Activated naive CD4-positive, alpha-beta T cell treated with anti-CD3 and anti-CD28 coated beads, Interleukin-2, amount 50 U/mL, for 24 hours (primary cell): ENCODE measurements around the gene FHIT.

Experiments used
- H3K27ac Mint-ChIP-seq: one replicate; pipeline ENCODE4 v1.8.0; 2021; ENCODE audit warnings: mild to moderate bottlenecking, mixed read lengths
- H3K27me3 Mint-ChIP-seq: one replicate; pipeline ENCODE4 v1.8.0; 2021; ENCODE audit warnings: mixed read lengths
- H3K36me3 Mint-ChIP-seq: one replicate; pipeline ENCODE4 v1.8.0; 2021; ENCODE audit warnings: mixed read lengths
- H3K4me1 Mint-ChIP-seq: one replicate; pipeline ENCODE4 v1.8.0; 2021; ENCODE audit warnings: mixed read lengths
- H3K4me3 Mint-ChIP-seq: one replicate; pipeline ENCODE4 v1.8.0; 2021; ENCODE audit warnings: mild to moderate bottlenecking, mixed read lengths
- H3K9me3 Mint-ChIP-seq: one replicate; pipeline ENCODE4 v1.8.0; 2021; ENCODE audit warnings: mixed read lengths

The FHIT gene

GRCh38 chr3:61158667-61159066 lies 92.6 kb downstream of the FHIT start:
- Mint-ChIP-seq H3K4me1 (no peaks in the 10 kb centered on the region), H3K36me3 (peaks cover 1% of the 10 kb centered on the region), H3K27ac (no peak overlapping the region), H3K9me3 (no peaks in the 10 kb centered on the region), H3K27me3 (no peaks in the 10 kb centered on the region), H3K4me3 (no peak overlapping the region)

GRCh38 chr3:61158216-61158615 lies 93.0 kb downstream of the FHIT start:
- no peaks in the 10 kb centered on the region for H3K27me3 Mint-ChIP-seq
- H3K9me3 Mint-ChIP-seq: no peaks in the 10 kb centered on the region
- H3K36me3 Mint-ChIP-seq: no peaks in the 10 kb centered on the region
- H3K4me3 Mint-ChIP-seq: no peak overlapping the region
- H3K4me1 Mint-ChIP-seq: no peaks in the 10 kb centered on the region
- H3K27ac Mint-ChIP-seq: no peak overlapping the region

GRCh38 chr3:61157414-61157813 lies 93.8 kb downstream of the FHIT start:
- no peak overlapping the region for H3K27ac Mint-ChIP-seq
- H3K27me3 Mint-ChIP-seq: no peaks in the 10 kb centered on the region
- no peaks in the 10 kb centered on the region for H3K4me1 Mint-ChIP-seq
- no peaks in the 10 kb centered on the region for H3K9me3 Mint-ChIP-seq
- no peak overlapping the region for H3K4me3 Mint-ChIP-seq
- no peaks in the 10 kb centered on the region for H3K36me3 Mint-ChIP-seq

GRCh38 chr3:61155701-61156292 lies 95.5 kb downstream of the FHIT start:
- Mint-ChIP-seq H3K36me3 (peaks cover 2% of the 10 kb centered on the region), H3K27me3 (no peaks in the 10 kb centered on the region), H3K27ac (no peak overlapping the region), H3K4me3 (no peak overlapping the region), H3K9me3 (no peaks in the 10 kb centered on the region), H3K4me1 (no peaks in the 10 kb centered on the region)

GRCh38 chr3:61154457-61155198 lies 96.6 kb downstream of the FHIT start:
- no peaks in the 10 kb centered on the region for H3K9me3 Mint-ChIP-seq
- H3K27me3 Mint-ChIP-seq: no peaks in the 10 kb centered on the region
- no peak overlapping the region for H3K4me3 Mint-ChIP-seq
- no peak overlapping the region for H3K27ac Mint-ChIP-seq
- peaks cover 2% of the 10 kb centered on the region for H3K36me3 Mint-ChIP-seq
- no peaks in the 10 kb centered on the region for H3K4me1 Mint-ChIP-seq

GRCh38 chr3:61152071-61152470 lies 99.2 kb downstream of the FHIT start:
- H3K27ac Mint-ChIP-seq: no peak overlapping the region
- H3K36me3 Mint-ChIP-seq: peaks cover 3% of the 10 kb centered on the region
- no peaks in the 10 kb centered on the region for H3K9me3 Mint-ChIP-seq
- no peak overlapping the region for H3K4me3 Mint-ChIP-seq
- H3K27me3 Mint-ChIP-seq: no peaks in the 10 kb centered on the region
- no peaks in the 10 kb centered on the region for H3K4me1 Mint-ChIP-seq

GRCh38 chr3:61149236-61149635 lies 102.0 kb downstream of the FHIT start:
- no peak overlapping the region for H3K27ac Mint-ChIP-seq
- H3K4me1 Mint-ChIP-seq: no peaks in the 10 kb centered on the region
- peaks cover 5% of the 10 kb centered on the region for H3K36me3 Mint-ChIP-seq
- H3K9me3 Mint-ChIP-seq: no peaks in the 10 kb centered on the region
- no peaks in the 10 kb centered on the region for H3K27me3 Mint-ChIP-seq
- no peak overlapping the region for H3K4me3 Mint-ChIP-seq

GRCh38 chr3:61146010-61146890 lies 105.0 kb downstream of the FHIT start:
- no peaks in the 10 kb centered on the region for H3K9me3 Mint-ChIP-seq
- H3K4me1 Mint-ChIP-seq: no peaks in the 10 kb centered on the region
- no peak overlapping the region for H3K27ac Mint-ChIP-seq
- H3K36me3 Mint-ChIP-seq: peaks cover 3% of the 10 kb centered on the region
- no peak overlapping the region for H3K4me3 Mint-ChIP-seq
- no peaks in the 10 kb centered on the region for H3K27me3 Mint-ChIP-seq

- no peaks in the 10 kb centered on the region for H3K27me3 Mint-ChIP-seq
- no peak overlapping the region for H3K27ac Mint-ChIP-seq
- no peaks in the 10 kb centered on the region for H3K4me1 Mint-ChIP-seq
- peaks cover 2% of the 10 kb centered on the region for H3K36me3 Mint-ChIP-seq
- H3K4me3 Mint-ChIP-seq: no peak overlapping the region
- H3K9me3 Mint-ChIP-seq: no peaks in the 10 kb centered on the region
These were observed 109.6 kb downstream of the FHIT start for GRCh38 chr3:61141697-61142096.

- H3K4me1 Mint-ChIP-seq: no peaks in the 10 kb centered on the region
- H3K36me3 Mint-ChIP-seq: peaks cover 2% of the 10 kb centered on the region
- H3K27me3 Mint-ChIP-seq: no peaks in the 10 kb centered on the region
- H3K9me3 Mint-ChIP-seq: no peaks in the 10 kb centered on the region
- no peak overlapping the region for H3K27ac Mint-ChIP-seq
- H3K4me3 Mint-ChIP-seq: no peak overlapping the region
These were observed 110.0 kb downstream of the FHIT start for GRCh38 chr3:61141227-61141626.

GRCh38 chr3:61139686-61140085 lies 111.6 kb downstream of the FHIT start:
- Mint-ChIP-seq H3K27ac (no peak overlapping the region), H3K4me1 (no peaks in the 10 kb centered on the region), H3K27me3 (no peaks in the 10 kb centered on the region), H3K9me3 (no peaks in the 10 kb centered on the region), H3K36me3 (no peaks in the 10 kb centered on the region), H3K4me3 (no peak overlapping the region)

GRCh38 chr3:61138401-61138800 lies 112.9 kb downstream of the FHIT start:
- no peaks in the 10 kb centered on the region for H3K4me1 Mint-ChIP-seq
- no peak overlapping the region for H3K4me3 Mint-ChIP-seq
- no peaks in the 10 kb centered on the region for H3K36me3 Mint-ChIP-seq
- H3K27ac Mint-ChIP-seq: no peak overlapping the region
- H3K9me3 Mint-ChIP-seq: no peaks in the 10 kb centered on the region
- no peaks in the 10 kb centered on the region for H3K27me3 Mint-ChIP-seq

- no peaks in the 10 kb centered on the region for H3K27me3 Mint-ChIP-seq
- H3K9me3 Mint-ChIP-seq: no peaks in the 10 kb centered on the region
- H3K27ac Mint-ChIP-seq: no peak overlapping the region
These were observed 115.1 kb downstream of the FHIT start for GRCh38 chr3:61136191-61136590.

GRCh38 chr3:61134532-61134931 lies 116.7 kb downstream of the FHIT start:
- Mint-ChIP-seq H3K4me1 (no peaks in the 10 kb centered on the region), H3K4me3 (no peak overlapping the region)

More at GRCh38 chr3:61136191-61136590, 115.1 kb downstream of the FHIT start:
- Mint-ChIP-seq H3K36me3 (no peaks in the 10 kb centered on the region), H3K4me3 (no peak overlapping the region), H3K4me1 (no peaks in the 10 kb centered on the region)

GRCh38 chr3:61132062-61132461 lies 119.2 kb downstream of the FHIT start:
- H3K36me3 Mint-ChIP-seq: peaks cover 1% of the 10 kb centered on the region
- peaks cover under 1% of the 10 kb centered on the region for H3K9me3 Mint-ChIP-seq
- no peak overlapping the region for H3K4me3 Mint-ChIP-seq
- no peaks in the 10 kb centered on the region for H3K27me3 Mint-ChIP-seq
- H3K27ac Mint-ChIP-seq: no peak overlapping the region
- H3K4me1 Mint-ChIP-seq: no peaks in the 10 kb centered on the region

More at GRCh38 chr3:61134532-61134931, 116.7 kb downstream of the FHIT start:
- H3K27ac Mint-ChIP-seq: no peak overlapping the region
- no peaks in the 10 kb centered on the region for H3K27me3 Mint-ChIP-seq
- H3K9me3 Mint-ChIP-seq: no peaks in the 10 kb centered on the region
- H3K36me3 Mint-ChIP-seq: no peaks in the 10 kb centered on the region

- peaks cover 2% of the 10 kb centered on the region for H3K36me3 Mint-ChIP-seq
- H3K9me3 Mint-ChIP-seq: peaks cover 5% of the 10 kb centered on the region
- H3K4me1 Mint-ChIP-seq: no peaks in the 10 kb centered on the region
- no peak overlapping the region for H3K27ac Mint-ChIP-seq
- no peak overlapping the region for H3K4me3 Mint-ChIP-seq
- H3K27me3 Mint-ChIP-seq: no peaks in the 10 kb centered on the region
These were observed 132.4 kb downstream of the FHIT start for GRCh38 chr3:61118830-61119229.
